SJCRH30 (cell line): ENCODE results near the gene SLC39A11. TPM values are rescaled to one million over a fixed set of nuclear protein-coding genes. Genes with fewer than 3 reads are reported as not detected.
"Not testable (repeated sequence)": the region's sequence is repeated elsewhere in the genome, so short reads cannot be mapped to it uniquely, and the experiment has no call there.

ENCODE experiments used
- DNase-seq, 2 experiments: peaks; one replicate each; pipeline ENCODE4 v3.0.0-alpha.2; 2015 to 2020
- H3K27ac ChIP-seq: fragments of 250-450 bp; sonication (Bioruptor Pico); 2 replicates; pipeline ENCODE4 v1.5.1; 2020; ENCODE audit warnings: mild to moderate bottlenecking, moderate library complexity
- H3K27me3 ChIP-seq: fragments of 250-450 bp; sonication (Bioruptor Pico); 2 replicates; pipeline ENCODE4 v1.5.1; 2020; ENCODE audit warnings: mild to moderate bottlenecking, moderate library complexity
- H3K36me3 ChIP-seq: fragments of 250-450 bp; sonication (Bioruptor Pico); 2 replicates; pipeline ENCODE4 v1.5.1; 2020; ENCODE audit warnings: mild to moderate bottlenecking, moderate library complexity
- H3K4me1 ChIP-seq: fragments of 250-450 bp; sonication (Bioruptor Pico); 2 replicates; pipeline ENCODE4 v1.5.1; 2020; ENCODE audit warnings: mild to moderate bottlenecking, moderate library complexity
- H3K4me3 ChIP-seq: fragments of 250-450 bp; sonication (Bioruptor Pico); 2 replicates; pipeline ENCODE4 v1.5.1; 2020; ENCODE audit warnings: mild to moderate bottlenecking, moderate library complexity
- H3K9me3 ChIP-seq: fragments of 250-450 bp; sonication (Bioruptor Pico); replicated peaks from 2 replicates; pipeline ENCODE4 v1.5.1; 2020; ENCODE audit warnings: mild to moderate bottlenecking, moderate library complexity
- total RNA-seq: library from RNA; depleted of rRNA; stranded (reverse); fragments of >200 nt; shearing (Covaris generic); gene quantifications from 2 replicates; pipeline ENCODE4 v1.2.3, GENCODE V29; 2014

Gene SLC39A11
- total RNA-seq, 1 experiment from 2014 or later, result 9.3 TPM

- no peak for DNase-seq
- Histone ChIP-seq H3K27me3 (no peaks in the 10 kb centered on the region; the same call in 1 of the 2 replicates), H3K4me3 (no peak overlapping the region), H3K4me1 (no peaks in the 10 kb centered on the region), H3K36me3 (no peaks in the 10 kb centered on the region), H3K27ac (no peak overlapping the region), H3K9me3 (no peaks in the 10 kb centered on the region)
These were observed 314.0 kb downstream of the SLC39A11 start for GRCh38 chr17:72778169-72779151.

GRCh38 chr17:72775919-72776318 is 316.6 kb downstream of the SLC39A11 start:
- Histone ChIP-seq H3K36me3 (no peaks in the 10 kb centered on the region), H3K27ac (no peak overlapping the region)
- DNase-seq, result no peak

GRCh38 chr17:72775237-72775636 is 317.3 kb downstream of the SLC39A11 start:
- Histone ChIP-seq H3K9me3 (no peaks in the 10 kb centered on the region), H3K36me3 (no peaks in the 10 kb centered on the region), H3K4me1 (no peaks in the 10 kb centered on the region), H3K4me3 (no peak overlapping the region), H3K27me3 (no peaks in the 10 kb centered on the region; the same call in 1 of the 2 replicates), H3K27ac (no peak overlapping the region)
- DNase-seq, result no peak

More at GRCh38 chr17:72775919-72776318, 316.6 kb downstream of the SLC39A11 start:
- H3K4me3 ChIP-seq, result no peak overlapping the region
- H3K27me3 ChIP-seq, result no peaks in the 10 kb centered on the region; the same call in 1 of the 2 replicates
- H3K9me3 ChIP-seq, result no peaks in the 10 kb centered on the region
- H3K4me1 ChIP-seq, result no peaks in the 10 kb centered on the region

GRCh38 chr17:72774236-72774635 is 318.3 kb downstream of the SLC39A11 start:
- no peaks in the 10 kb centered on the region for H3K4me1 ChIP-seq
- no peaks in the 10 kb centered on the region for H3K36me3 ChIP-seq
- no peak for DNase-seq
- H3K9me3 ChIP-seq, result no peaks in the 10 kb centered on the region
- H3K4me3 ChIP-seq, result no peak overlapping the region
- no peak overlapping the region for H3K27ac ChIP-seq
- no peaks in the 10 kb centered on the region; the same call in 1 of the 2 replicates for H3K27me3 ChIP-seq

GRCh38 chr17:72773225-72773624 is 319.3 kb downstream of the SLC39A11 start:
- H3K27ac ChIP-seq, H3K4me3 ChIP-seq, H3K9me3 ChIP-seq, DNase-seq, H3K36me3 ChIP-seq, H3K4me1 ChIP-seq, H3K27me3 ChIP-seq: not testable (repeated sequence)

GRCh38 chr17:72772331-72772821 is 320.1 kb downstream of the SLC39A11 start:
- no peak overlapping the region for H3K4me3 ChIP-seq
- no peaks in the 10 kb centered on the region for H3K36me3 ChIP-seq
- no peaks in the 10 kb centered on the region for H3K27me3 ChIP-seq
- H3K9me3 ChIP-seq, result no peaks in the 10 kb centered on the region
- no peaks in the 10 kb centered on the region for H3K4me1 ChIP-seq
- H3K27ac ChIP-seq, result no peak overlapping the region
- DNase-seq, result no peak

- Histone ChIP-seq H3K36me3 (no peaks in the 10 kb centered on the region), H3K9me3 (peaks cover 4% of the 10 kb centered on the region; the same call in 1 of the 2 replicates), H3K4me3 (no peak overlapping the region), H3K4me1 (no peaks in the 10 kb centered on the region), H3K27me3 (no peaks in the 10 kb centered on the region), H3K27ac (no peak overlapping the region)
- no peak for DNase-seq
These were observed 320.8 kb downstream of the SLC39A11 start for GRCh38 chr17:72771734-72772133.

GRCh38 chr17:72766761-72767356 is 325.6 kb downstream of the SLC39A11 start:
- Histone ChIP-seq H3K36me3 (no peaks in the 10 kb centered on the region), H3K4me3 (no peak overlapping the region), H3K9me3 (peaks cover 5% of the 10 kb centered on the region; the same call in 1 of the 2 replicates), H3K27ac (no peak overlapping the region), H3K27me3 (no peaks in the 10 kb centered on the region), H3K4me1 (no peaks in the 10 kb centered on the region)
- DNase-seq, result no peak

GRCh38 chr17:72765368-72766153 is 326.9 kb downstream of the SLC39A11 start:
- H3K27me3 ChIP-seq, result no peaks in the 10 kb centered on the region
- H3K4me1 ChIP-seq, result no peaks in the 10 kb centered on the region
- no peak for DNase-seq
- H3K9me3 ChIP-seq, result peaks cover 5% of the 10 kb centered on the region; the same call in 1 of the 2 replicates
- no peak overlapping the region for H3K4me3 ChIP-seq
- H3K27ac ChIP-seq, result no peak overlapping the region
- no peaks in the 10 kb centered on the region for H3K36me3 ChIP-seq

GRCh38 chr17:72764632-72765041 is 327.9 kb downstream of the SLC39A11 start:
- H3K4me3 ChIP-seq, result no peak overlapping the region
- no peaks in the 10 kb centered on the region for H3K4me1 ChIP-seq
- no peaks in the 10 kb centered on the region for H3K36me3 ChIP-seq
- DNase-seq, result no peak
- H3K27ac ChIP-seq, result no peak overlapping the region
- 0 out of 2 replicates have a peak, but pooled peaks cover under 1% of the 10 kb centered on the region for H3K27me3 ChIP-seq
- H3K9me3 ChIP-seq, result peaks cover 5% of the 10 kb centered on the region; the same call in 1 of the 2 replicates

GRCh38 chr17:72763981-72764380 is 328.5 kb downstream of the SLC39A11 start:
- H3K4me1 ChIP-seq, result no peaks in the 10 kb centered on the region
- H3K27me3 ChIP-seq, result 0 out of 2 replicates have a peak, but pooled peaks cover 4% of the 10 kb centered on the region
- H3K4me3 ChIP-seq, result no peak overlapping the region
- no peak overlapping the region for H3K27ac ChIP-seq
- no peaks in the 10 kb centered on the region for H3K36me3 ChIP-seq
- peaks cover 5% of the 10 kb centered on the region; the same call in 1 of the 2 replicates for H3K9me3 ChIP-seq
- no peak for DNase-seq

GRCh38 chr17:72761893-72762575 is 330.5 kb downstream of the SLC39A11 start:
- not testable (repeated sequence) for H3K4me1 ChIP-seq, DNase-seq, H3K4me3 ChIP-seq, H3K36me3 ChIP-seq, H3K27ac ChIP-seq, H3K9me3 ChIP-seq, H3K27me3 ChIP-seq

- Histone ChIP-seq H3K4me1 (no peaks in the 10 kb centered on the region), H3K9me3 (0 out of 2 replicates have a peak, but pooled peaks cover 1% of the 10 kb centered on the region), H3K36me3 (no peaks in the 10 kb centered on the region), H3K27ac (no peak overlapping the region), H3K4me3 (no peak overlapping the region), H3K27me3 (0 out of 2 replicates have a peak, but pooled peaks cover 4% of the 10 kb centered on the region)
- no peak for DNase-seq
These were observed 331.1 kb downstream of the SLC39A11 start for GRCh38 chr17:72761431-72761830.

GRCh38 chr17:72760368-72760767 is 332.1 kb downstream of the SLC39A11 start:
- no peak overlapping the region for H3K27ac ChIP-seq
- no peaks in the 10 kb centered on the region for H3K4me1 ChIP-seq
- H3K27me3 ChIP-seq, result 0 out of 2 replicates have a peak, but pooled peaks cover 4% of the 10 kb centered on the region
- H3K9me3 ChIP-seq, result 0 out of 2 replicates have a peak, but pooled peaks cover 3% of the 10 kb centered on the region
- no peaks in the 10 kb centered on the region for H3K36me3 ChIP-seq
- H3K4me3 ChIP-seq, result no peak overlapping the region
- no peak for DNase-seq
